PC-9 (cell line): ENCODE data around the gene GLP2R. TPM values are rescaled to one million over a fixed set of nuclear protein-coding genes. Genes with fewer than 3 reads are reported as not detected.

Experiments
- BruUV-seq: library from RNA; stranded (reverse); fragments of 400-500 nt; replicated peaks from 2 replicates; lab custom pipeline; 2021; lab: Mats Ljungman, UMichigan
- CTCF ChIA-PET: fragments of 300-600 bp; sonication (Branson Sonifier 250); formaldehyde crosslinking; loops from one replicate; lab custom pipeline; 2022; ENCODE audit warnings: antibody characterized with exemption; lab: Charles Lee
- POLR2A ChIA-PET: fragments of 300-600 bp; sonication (Branson Sonifier 250); formaldehyde crosslinking; loops from one replicate; lab custom pipeline; 2022; ENCODE audit warnings: antibody characterized with exemption; ENCODE audit not compliant: unreplicated experiment; lab: Charles Lee
- DNase-seq, 2 experiments: peaks; one replicate each; pipeline versions ENCODE4 v3.0.0 to v3.0.0-alpha.2; 2015 to 2022; ENCODE audit warnings: mixed read lengths in 1 of 2
- H2AFZ ChIP-seq: fragments of 200-600 bp; sonication (generic); 2 replicates; pipeline ENCODE4 v1.8.1; 2017; ENCODE audit warnings: antibody characterized with exemption
- H3F3A ChIP-seq: fragments of 200-600 bp; sonication (generic); 2 replicates; pipeline ENCODE4 v1.8.1; 2017; ENCODE audit warnings: antibody characterized with exemption, mild to moderate bottlenecking, low read depth; ENCODE audit not compliant: insufficient read depth
- H3K27ac ChIP-seq: fragments of 200-600 bp; sonication (generic); 2 replicates; pipeline ENCODE4 v1.6.1; 2016; ENCODE audit warnings: mixed run types
- H3K27me3 ChIP-seq: fragments of 200-600 bp; sonication (generic); 2 replicates; pipeline ENCODE4 v1.6.1; 2016; ENCODE audit warnings: low read depth, mixed run types; ENCODE audit not compliant: insufficient read depth
- H3K36me3 ChIP-seq: fragments of 200-600 bp; sonication (generic); 2 replicates; pipeline ENCODE4 v1.6.1; 2016; ENCODE audit warnings: low read depth, mixed run types
- H3K4me1 ChIP-seq: fragments of 200-600 bp; sonication (generic); replicated peaks from 2 replicates; pipeline ENCODE4 v1.6.1; 2016; ENCODE audit warnings: mixed run types; ENCODE audit not compliant: insufficient read depth
- H3K4me2 ChIP-seq: fragments of 200-600 bp; sonication (generic); 2 replicates; pipeline ENCODE4 v1.6.1; 2017; ENCODE audit warnings: mixed run types
- H3K4me3 ChIP-seq: fragments of 200-600 bp; sonication (generic); 2 replicates; pipeline ENCODE4 v1.6.1; 2016; ENCODE audit warnings: mixed run types
- H3K79me2 ChIP-seq: fragments of 200-600 bp; sonication (generic); 2 replicates; pipeline ENCODE4 v1.6.1; 2017; ENCODE audit warnings: low read depth, mixed run types
- H3K9me2 ChIP-seq: fragments of 200-600 bp; sonication (generic); 2 replicates; pipeline ENCODE4 v1.8.1; 2017; ENCODE audit warnings: mild to moderate bottlenecking; ENCODE audit not compliant: insufficient read depth
- H3K9me3 ChIP-seq: fragments of 200-600 bp; sonication (generic); 2 replicates; pipeline ENCODE4 v1.8.1; 2016; ENCODE audit warnings: low read depth; ENCODE audit not compliant: insufficient read depth
- H4K20me1 ChIP-seq: fragments of 200-600 bp; sonication (generic); 2 replicates; pipeline ENCODE4 v1.8.1; 2017; ENCODE audit not compliant: insufficient read depth
- EZH2 ChIP-seq: fragments of 200-600 bp; sonication (generic); IDR thresholded peaks from 2 replicates; pipeline ENCODE4 v1.8.0; 2017; ENCODE audit warnings: antibody characterized with exemption, low read depth
- intact Hi-C: fragments of 100-400 bp; cut with micrococcal nuclease; formaldehyde crosslinking; loops from one replicate; pipeline ENCODE4 v1.10.0; 2022; ENCODE audit not compliant: unreplicated experiment
- total RNA-seq: library from RNA; stranded (reverse); gene quantifications from 2 replicates; pipeline ENCODE4 v1.2.3, GENCODE V29; 2021
- TF ChIP-seq, protein P1 (sequence below): fragments of 200-600 bp; sonication (generic); conservative IDR thresholded peaks from 2 replicates; pipeline ENCODE4 v1.6.1; 2017; ENCODE audit warnings: mixed run types, antibody characterized with exemption, mild to moderate bottlenecking, moderate library complexity

GLP2R gene
- total RNA-seq, 1 experiment from 2014 or later: 3.2 TPM

DNA sequence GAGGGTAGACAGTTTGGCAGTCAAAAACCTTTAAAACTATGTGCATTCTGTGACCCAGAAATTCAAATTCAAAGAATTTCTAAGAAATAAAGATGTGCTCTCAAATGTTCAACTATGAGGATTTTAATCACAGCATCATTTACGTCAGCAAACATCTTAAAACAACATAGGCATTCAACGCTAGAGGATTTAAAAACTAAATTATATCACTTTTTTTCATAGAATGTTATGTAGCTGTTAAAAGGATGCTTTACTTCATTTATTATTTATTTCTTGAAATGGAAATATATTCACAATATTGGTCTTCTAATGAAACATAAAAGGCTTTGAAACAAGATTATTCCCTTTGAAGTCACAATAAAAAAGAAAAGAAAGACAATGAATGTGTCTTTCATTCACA is 3.6 kb downstream of the GLP2R start:
- CTCF ChIA-PET: no interaction called here
- Histone ChIP-seq H2AFZ (no peak overlapping the region), H4K20me1 (no peaks in the 10 kb centered on the region), H3K79me2 (no peaks in the 10 kb centered on the region), H3K9me3 (no peaks in the 10 kb centered on the region), H3K4me3 (no peak overlapping the region), H3K4me1 (no peaks in the 10 kb centered on the region), H3F3A (no peaks in the 10 kb centered on the region), H3K27ac (no peak overlapping the region), H3K9me2 (no peaks in the 10 kb centered on the region), H3K4me2 (no peak overlapping the region), H3K27me3 (no peaks in the 10 kb centered on the region), H3K36me3 (no peaks in the 10 kb centered on the region)
- TF ChIP-seq, protein P1, sequence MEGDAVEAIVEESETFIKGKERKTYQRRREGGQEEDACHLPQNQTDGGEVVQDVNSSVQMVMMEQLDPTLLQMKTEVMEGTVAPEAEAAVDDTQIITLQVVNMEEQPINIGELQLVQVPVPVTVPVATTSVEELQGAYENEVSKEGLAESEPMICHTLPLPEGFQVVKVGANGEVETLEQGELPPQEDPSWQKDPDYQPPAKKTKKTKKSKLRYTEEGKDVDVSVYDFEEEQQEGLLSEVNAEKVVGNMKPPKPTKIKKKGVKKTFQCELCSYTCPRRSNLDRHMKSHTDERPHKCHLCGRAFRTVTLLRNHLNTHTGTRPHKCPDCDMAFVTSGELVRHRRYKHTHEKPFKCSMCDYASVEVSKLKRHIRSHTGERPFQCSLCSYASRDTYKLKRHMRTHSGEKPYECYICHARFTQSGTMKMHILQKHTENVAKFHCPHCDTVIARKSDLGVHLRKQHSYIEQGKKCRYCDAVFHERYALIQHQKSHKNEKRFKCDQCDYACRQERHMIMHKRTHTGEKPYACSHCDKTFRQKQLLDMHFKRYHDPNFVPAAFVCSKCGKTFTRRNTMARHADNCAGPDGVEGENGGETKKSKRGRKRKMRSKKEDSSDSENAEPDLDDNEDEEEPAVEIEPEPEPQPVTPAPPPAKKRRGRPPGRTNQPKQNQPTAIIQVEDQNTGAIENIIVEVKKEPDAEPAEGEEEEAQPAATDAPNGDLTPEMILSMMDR: no peak
- TF ChIP-seq EZH2: no peak
- no peak for DNase-seq
- POLR2A ChIA-PET: no interaction called here
- intact Hi-C loops: no loop called here
- no TSS peak for BruUV-seq

DNA sequence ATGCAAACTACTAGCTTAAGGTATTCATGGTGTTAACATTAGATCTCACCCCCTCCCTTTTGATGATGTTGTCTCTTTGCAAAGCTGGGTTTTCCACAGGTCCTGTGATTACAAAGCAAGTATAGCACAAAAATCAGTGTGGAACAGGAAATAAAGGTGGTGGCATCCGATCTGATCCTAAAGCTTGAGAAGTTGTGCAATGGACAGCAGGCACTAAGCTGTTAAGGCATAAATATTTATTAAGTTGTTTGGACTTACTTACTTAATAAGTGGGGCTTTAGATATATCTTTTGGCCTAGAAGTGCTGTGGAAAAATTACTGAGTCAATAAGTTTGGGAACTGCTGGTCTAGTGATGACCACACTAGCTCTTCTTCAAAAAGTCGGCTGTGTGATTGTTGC is 5.0 kb downstream of the GLP2R start:
- no peak overlapping the region for H3K27ac ChIP-seq
- intact Hi-C loops: no loop called here
- no peak for DNase-seq
- no peak for TF ChIP-seq EZH2
- TF ChIP-seq, protein P1: no peak
- no peaks in the 10 kb centered on the region for H3K27me3 ChIP-seq
- H3K4me3 ChIP-seq: no peak overlapping the region
- ChIA-PET POLR2A (no interaction called here), CTCF (no interaction called here)
- peaks cover 7% of the 10 kb centered on the region for H3K4me1 ChIP-seq
- BruUV-seq: no TSS peak
- no peaks in the 10 kb centered on the region for H3F3A ChIP-seq
- no peaks in the 10 kb centered on the region for H4K20me1 ChIP-seq
- no peaks in the 10 kb centered on the region for H3K9me2 ChIP-seq
- no peak overlapping the region for H2AFZ ChIP-seq
- H3K36me3 ChIP-seq: no peaks in the 10 kb centered on the region
- H3K4me2 ChIP-seq: no peak overlapping the region
- no peaks in the 10 kb centered on the region for H3K9me3 ChIP-seq
- H3K79me2 ChIP-seq: no peaks in the 10 kb centered on the region

DNA sequence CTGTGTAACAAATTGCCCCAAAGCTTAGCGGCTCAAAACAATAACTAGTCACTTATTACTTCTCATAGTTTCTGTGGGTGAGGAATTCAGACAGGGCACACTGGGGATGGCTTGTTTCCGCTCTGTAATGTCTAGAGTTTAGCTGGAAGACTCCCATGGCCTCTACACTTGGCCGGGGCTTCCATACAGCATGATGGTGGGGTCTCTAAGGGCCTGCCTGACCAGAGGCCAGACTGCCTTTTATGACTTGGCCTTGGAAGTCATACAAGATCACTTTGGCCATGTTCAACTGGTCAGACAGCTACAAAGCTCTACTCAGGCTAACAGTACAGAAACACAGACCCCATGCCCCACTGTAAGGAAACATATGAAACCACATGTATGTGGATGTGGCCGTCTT is 8.2 kb downstream of the GLP2R start:
- no peaks in the 10 kb centered on the region for H3K79me2 ChIP-seq
- H3K4me3 ChIP-seq: no peak overlapping the region
- H3K36me3 ChIP-seq: no peaks in the 10 kb centered on the region
- ChIA-PET POLR2A (no interaction called here), CTCF (no interaction called here)
- no TSS peak for BruUV-seq
- no peak overlapping the region for H2AFZ ChIP-seq
- no peaks in the 10 kb centered on the region for H3K9me3 ChIP-seq
- H3K27ac ChIP-seq: no peak overlapping the region
- TF ChIP-seq EZH2: no peak
- TF ChIP-seq, protein P1: no peak
- H4K20me1 ChIP-seq: no peaks in the 10 kb centered on the region
- H3F3A ChIP-seq: peaks cover 19% of the 10 kb centered on the region
- H3K4me1 ChIP-seq: peaks cover 33% of the 10 kb centered on the region
- intact Hi-C loops: no loop called here
- no peak for DNase-seq
- no peak overlapping the region for H3K4me2 ChIP-seq
- H3K9me2 ChIP-seq: no peaks in the 10 kb centered on the region
- no peaks in the 10 kb centered on the region for H3K27me3 ChIP-seq
